Neutrophil (primary cell): ENCODE results near the gene EPHB6.

Experiments used
- H3K27ac ChIP-seq: fragments of 200-600 bp; sonication (generic); 2 replicates; pipeline ENCODE4 v1.5.1; 2016; ENCODE audit warnings: mild to moderate bottlenecking, moderate library complexity
- H3K27me3 ChIP-seq: fragments of 200-600 bp; sonication (generic); 2 replicates; pipeline ENCODE4 v1.6.0; 2016; ENCODE audit warnings: mild to moderate bottlenecking
- H3K36me3 ChIP-seq: fragments of 200-600 bp; sonication (generic); 2 replicates; pipeline ENCODE4 v1.5.1; 2017
- H3K4me1 ChIP-seq, 2 experiments: fragments of 200-600 bp in 1 of 2; sonication (generic) in 1 of 2; 1 replicate in 1 of 2; 2 replicates in 1 of 2; pipeline versions ENCODE4 v1.5.1 to v1.6.1; 2013 to 2016; ENCODE audit warnings: low read depth in 1 of 2, low read length in 1 of 2, mild to moderate bottlenecking in 1 of 2, moderate library complexity in 1 of 2; ENCODE audit not compliant: control insufficient read depth in 1 of 2, insufficient read depth in 1 of 2
- H3K4me3 ChIP-seq, 2 experiments: fragments of 200-600 bp in 1 of 2; sonication (generic) in 1 of 2; 1 replicate in 1 of 2; 2 replicates in 1 of 2; pipeline ENCODE4 v1.5.1; 2013 to 2016; ENCODE audit warnings: low read depth in 1 of 2, low read length in 1 of 2, mild to moderate bottlenecking in 1 of 2, moderate library complexity in 1 of 2
- H3K9me3 ChIP-seq: fragments of 200-600 bp; sonication (generic); 2 replicates; pipeline ENCODE4 v1.5.1; 2016
- CTCF ChIP-seq: fragments of 200-600 bp; sonication (generic); IDR thresholded peaks from 2 replicates; pipeline ENCODE4 v1.5.1; 2016; ENCODE audit warnings: antibody characterized with exemption

EPHB6 gene

DNA sequence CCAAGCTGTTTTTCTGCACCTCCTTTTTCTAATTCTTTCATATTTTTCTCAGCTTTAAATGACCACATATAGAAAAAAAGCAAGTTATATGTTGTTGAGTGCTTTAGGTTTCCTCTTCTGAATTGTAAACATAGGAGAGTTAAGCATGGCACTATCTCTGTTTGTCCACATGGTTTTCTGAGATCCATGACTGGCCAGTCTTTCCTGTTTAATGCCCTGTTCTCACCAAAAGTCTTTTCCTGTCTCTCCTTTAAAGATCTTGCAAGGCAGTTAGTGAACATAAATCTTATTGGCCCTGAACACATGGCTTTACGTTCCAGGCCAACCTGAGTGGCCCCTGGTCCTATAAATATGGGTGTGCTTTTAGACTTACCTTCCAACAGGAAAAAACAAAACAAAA, 59.2 kb downstream of the EPHB6 start:
- Histone ChIP-seq H3K36me3 (no peaks in the 10 kb centered on the region), H3K27me3 (peaks cover 8% of the 10 kb centered on the region), H3K4me3 (no peak overlapping the region), H3K27ac (no peak overlapping the region), H3K4me1 (peaks cover 7 to 17% of the 10 kb centered on the region in 2 experiments), H3K9me3 (no peaks in the 10 kb centered on the region)
- no peak for TF ChIP-seq CTCF

DNA sequence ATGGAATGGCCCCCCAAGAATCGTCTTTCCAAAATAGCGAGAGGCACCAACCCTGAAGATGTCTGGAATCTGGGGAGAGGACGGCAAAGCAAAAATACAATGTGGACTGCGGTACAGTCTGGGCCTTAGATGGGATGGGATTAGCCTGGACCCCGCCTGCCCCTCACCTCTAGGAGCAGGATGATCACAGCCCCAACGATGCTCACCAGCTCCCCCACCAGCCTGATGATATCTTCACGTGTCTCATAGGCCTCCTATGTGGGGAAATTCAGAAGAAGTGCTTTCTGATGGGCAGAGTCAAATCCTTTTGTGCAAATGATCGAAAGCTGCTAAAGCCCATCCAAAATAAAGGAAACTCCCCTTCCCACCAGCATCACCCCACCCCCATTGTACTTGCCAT, 60.4 kb downstream of the EPHB6 start:
- no peak overlapping the region for H3K4me3 ChIP-seq
- H3K27me3 ChIP-seq, result peaks cover 8% of the 10 kb centered on the region
- H3K36me3 ChIP-seq, result no peaks in the 10 kb centered on the region
- TF ChIP-seq CTCF, result no peak
- H3K27ac ChIP-seq, result no peak overlapping the region
- no peaks in the 10 kb centered on the region for H3K9me3 ChIP-seq
- peaks cover 4 to 5% of the 10 kb centered on the region in 2 experiments for H3K4me1 ChIP-seq

DNA sequence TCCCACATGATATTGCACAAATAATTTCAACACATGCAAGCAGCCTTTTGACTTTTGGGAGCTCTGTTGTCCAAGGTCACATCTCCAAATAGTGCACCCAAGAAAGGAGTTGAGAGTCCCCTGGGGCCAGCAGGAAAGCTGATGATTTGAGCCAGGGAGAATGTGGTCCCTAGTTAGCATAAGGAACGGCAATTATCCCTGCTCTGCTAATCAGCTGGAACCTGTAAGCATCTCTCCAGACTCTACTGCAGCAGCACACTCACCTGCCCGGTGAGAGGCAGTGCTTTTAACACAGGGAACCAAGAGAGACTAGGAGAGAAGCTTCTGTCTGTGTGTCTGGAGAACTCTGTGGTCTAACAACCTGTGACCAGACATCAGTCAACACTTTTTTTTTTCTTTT, 61.6 kb downstream of the EPHB6 start:
- no peaks in the 10 kb centered on the region for H3K36me3 ChIP-seq
- H3K9me3 ChIP-seq, result no peaks in the 10 kb centered on the region
- H3K27ac ChIP-seq, result no peak overlapping the region
- no peaks in the 10 kb centered on the region for H3K4me1 ChIP-seq
- H3K27me3 ChIP-seq, result peaks cover 8% of the 10 kb centered on the region
- H3K4me3 ChIP-seq, result no peak overlapping the region
- no peak for TF ChIP-seq CTCF

DNA sequence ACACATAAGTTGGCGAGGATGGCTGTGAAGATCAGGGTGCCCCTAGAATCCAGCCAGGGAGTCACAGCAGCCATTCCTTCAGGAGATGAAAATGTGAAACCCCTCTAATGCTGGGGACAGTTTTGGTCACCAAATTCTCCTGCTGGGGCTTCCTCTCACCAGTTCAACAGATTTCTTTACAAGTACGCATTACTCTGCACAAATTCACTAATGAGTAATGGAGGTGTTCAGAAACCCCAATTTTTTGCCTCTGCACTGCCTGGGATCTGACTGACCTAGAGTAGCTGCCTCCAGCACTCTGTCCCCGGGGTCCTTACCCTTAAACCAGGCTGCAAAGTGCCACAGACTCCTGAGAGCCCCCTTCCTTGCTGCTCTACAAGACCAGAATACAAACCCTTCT, 62.6 kb downstream of the EPHB6 start:
- no peaks in the 10 kb centered on the region for H3K4me1 ChIP-seq
- H3K27me3 ChIP-seq, result peaks cover 8% of the 10 kb centered on the region
- H3K36me3 ChIP-seq, result no peaks in the 10 kb centered on the region
- no peaks in the 10 kb centered on the region for H3K9me3 ChIP-seq
- H3K27ac ChIP-seq, result no peak overlapping the region
- no peak overlapping the region for H3K4me3 ChIP-seq
- no peak for TF ChIP-seq CTCF

DNA sequence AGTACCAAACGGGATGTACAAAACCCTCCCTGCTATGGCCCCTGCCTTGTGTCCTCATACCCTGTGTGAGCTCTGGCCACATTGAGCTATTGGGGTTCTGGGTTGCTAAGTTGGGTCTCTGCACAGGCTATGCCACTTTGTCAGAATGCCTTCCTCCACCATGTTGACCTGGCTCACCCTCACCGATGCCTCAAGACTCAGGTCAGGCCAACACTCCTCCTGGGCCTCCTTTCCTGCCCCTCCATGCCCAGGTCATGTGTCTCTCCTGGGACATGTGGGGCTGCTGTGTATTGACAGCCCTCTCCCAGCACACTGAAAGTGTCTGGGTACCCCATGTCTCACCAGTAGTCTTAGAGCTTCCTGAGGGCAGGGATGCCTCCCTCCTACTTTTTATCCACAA, 64.0 kb downstream of the EPHB6 start:
- Histone ChIP-seq H3K4me3 (no peak overlapping the region), H3K9me3 (no peaks in the 10 kb centered on the region), H3K36me3 (no peaks in the 10 kb centered on the region), H3K27me3 (peaks cover 8% of the 10 kb centered on the region), H3K27ac (no peak overlapping the region), H3K4me1 (no peaks in the 10 kb centered on the region)
- no peak for TF ChIP-seq CTCF

- no peaks in the 10 kb centered on the region for H3K36me3 ChIP-seq
- H3K4me1 ChIP-seq, result no peaks in the 10 kb centered on the region
- no peak for TF ChIP-seq CTCF
- no peaks in the 10 kb centered on the region for H3K9me3 ChIP-seq
- no peak overlapping the region for H3K4me3 ChIP-seq
- H3K27ac ChIP-seq, result no peak overlapping the region
- H3K27me3 ChIP-seq, result peaks cover 8% of the 10 kb centered on the region
Measured at GRCh38 chr7:142919656-142920055, 64.8 kb downstream of the EPHB6 start.
